PC-9 (cell line): ENCODE measurements around the gene CFAP65. TPM values are rescaled to one million over a fixed set of nuclear protein-coding genes. Genes with fewer than 3 reads are reported as not detected.
A peak's percentile ranks its signal among the peaks of the same experiment; 100 is the strongest.

Experiments used
- Bru-seq: library from RNA; stranded (reverse); fragments of 400-500 nt; gene quantifications from one replicate; lab custom pipeline; 2021; lab: Mats Ljungman, UMichigan
- BruChase-seq, 2 experiments: library from RNA; stranded (reverse); fragments of 400-500 nt; gene quantifications; one replicate each; lab custom pipeline; 2021; lab: Mats Ljungman, UMichigan
- BruUV-seq: library from RNA; stranded (reverse); fragments of 400-500 nt; replicated peaks from 2 replicates; lab custom pipeline; 2021; lab: Mats Ljungman, UMichigan
- CTCF ChIA-PET: fragments of 300-600 bp; sonication (Branson Sonifier 250); formaldehyde crosslinking; loops from one replicate; lab custom pipeline; 2022; ENCODE audit warnings: antibody characterized with exemption; lab: Charles Lee
- POLR2A ChIA-PET: fragments of 300-600 bp; sonication (Branson Sonifier 250); formaldehyde crosslinking; loops from one replicate; lab custom pipeline; 2022; ENCODE audit warnings: antibody characterized with exemption; ENCODE audit not compliant: unreplicated experiment; lab: Charles Lee
- DNase-seq, 2 experiments: peaks; one replicate each; pipeline versions ENCODE4 v3.0.0 to v3.0.0-alpha.2; 2015 to 2022; ENCODE audit warnings: mixed read lengths in 1 of 2
- H2AFZ ChIP-seq: fragments of 200-600 bp; sonication (generic); 2 replicates; pipeline ENCODE4 v1.8.1; 2017; ENCODE audit warnings: antibody characterized with exemption
- H3F3A ChIP-seq: fragments of 200-600 bp; sonication (generic); 2 replicates; pipeline ENCODE4 v1.8.1; 2017; ENCODE audit warnings: antibody characterized with exemption, mild to moderate bottlenecking, low read depth; ENCODE audit not compliant: insufficient read depth
- H3K27ac ChIP-seq: fragments of 200-600 bp; sonication (generic); 2 replicates; pipeline ENCODE4 v1.6.1; 2016; ENCODE audit warnings: mixed run types
- H3K27me3 ChIP-seq: fragments of 200-600 bp; sonication (generic); 2 replicates; pipeline ENCODE4 v1.6.1; 2016; ENCODE audit warnings: low read depth, mixed run types; ENCODE audit not compliant: insufficient read depth
- H3K36me3 ChIP-seq: fragments of 200-600 bp; sonication (generic); 2 replicates; pipeline ENCODE4 v1.6.1; 2016; ENCODE audit warnings: low read depth, mixed run types
- H3K4me1 ChIP-seq: fragments of 200-600 bp; sonication (generic); replicated peaks from 2 replicates; pipeline ENCODE4 v1.6.1; 2016; ENCODE audit warnings: mixed run types; ENCODE audit not compliant: insufficient read depth
- H3K4me2 ChIP-seq: fragments of 200-600 bp; sonication (generic); 2 replicates; pipeline ENCODE4 v1.6.1; 2017; ENCODE audit warnings: mixed run types
- H3K4me3 ChIP-seq: fragments of 200-600 bp; sonication (generic); 2 replicates; pipeline ENCODE4 v1.6.1; 2016; ENCODE audit warnings: mixed run types
- H3K79me2 ChIP-seq: fragments of 200-600 bp; sonication (generic); 2 replicates; pipeline ENCODE4 v1.6.1; 2017; ENCODE audit warnings: low read depth, mixed run types
- H3K9me2 ChIP-seq: fragments of 200-600 bp; sonication (generic); 2 replicates; pipeline ENCODE4 v1.8.1; 2017; ENCODE audit warnings: mild to moderate bottlenecking; ENCODE audit not compliant: insufficient read depth
- H3K9me3 ChIP-seq: fragments of 200-600 bp; sonication (generic); 2 replicates; pipeline ENCODE4 v1.8.1; 2016; ENCODE audit warnings: low read depth; ENCODE audit not compliant: insufficient read depth
- H4K20me1 ChIP-seq: fragments of 200-600 bp; sonication (generic); 2 replicates; pipeline ENCODE4 v1.8.1; 2017; ENCODE audit not compliant: insufficient read depth
- CTCF ChIP-seq: fragments of 200-600 bp; sonication (generic); conservative IDR thresholded peaks from 2 replicates; pipeline ENCODE4 v1.6.1; 2017; ENCODE audit warnings: mixed run types, antibody characterized with exemption, mild to moderate bottlenecking, moderate library complexity
- EZH2 ChIP-seq: fragments of 200-600 bp; sonication (generic); IDR thresholded peaks from 2 replicates; pipeline ENCODE4 v1.8.0; 2017; ENCODE audit warnings: antibody characterized with exemption, low read depth
- intact Hi-C: fragments of 100-400 bp; cut with micrococcal nuclease; formaldehyde crosslinking; loops from one replicate; pipeline ENCODE4 v1.10.0; 2022; ENCODE audit not compliant: unreplicated experiment
- long read RNA-seq: library from polyadenylated mRNA; stranded (forward); transcript quantifications from one replicate; pipeline ENCODE4 v2.0.0, GENCODE V29; 2022
- total RNA-seq: library from RNA; stranded (reverse); gene quantifications from 2 replicates; pipeline ENCODE4 v1.2.3, GENCODE V29; 2021

The CFAP65 gene
- total RNA-seq (not detected in 2 replicates), Bru-seq, nascent RNA (percentile 2 among the genes with signal in this experiment), BruChase-seq, experiment 1, labeled RNA remaining after a 2-hour chase (percentile 2 among the genes with signal in this experiment), BruChase-seq, experiment 2, labeled RNA remaining after a 6-hour chase (percentile 3 among the genes with signal in this experiment)
- long read RNA-seq, result 0 reads

DNA sequence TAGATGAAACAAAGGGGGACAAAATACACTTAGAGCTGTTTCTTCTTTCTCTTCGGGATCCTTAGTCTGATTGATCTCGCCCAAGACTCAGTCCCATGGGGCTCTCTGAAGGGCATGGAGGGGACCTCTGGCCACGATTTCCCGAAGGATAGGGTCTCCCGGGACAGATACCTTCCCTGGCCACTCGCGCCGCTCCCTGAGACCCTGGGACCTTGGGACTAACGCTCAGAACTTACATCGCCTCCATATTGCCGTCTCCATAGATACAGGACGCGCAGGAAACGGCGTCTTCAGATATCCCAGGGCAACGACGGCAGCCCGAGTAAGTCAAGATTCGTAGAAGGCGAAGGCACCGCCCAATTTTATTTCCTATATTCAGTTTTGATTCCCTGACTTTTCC is at the start of gene CFAP65:
Gene CFAP65, minus strand, starts transcription at position 265 of the 400 bp plus-strand sequence. CDS start 2,468 bp downstream, outside the sequence.
- Histone ChIP-seq H3K9me2 (no peaks in the 10 kb centered on the region), H3K27ac (no peak within 1 kb of the TSS), H3K36me3 (no peaks in the 10 kb centered on the region), H3K27me3 (peaks cover 65% of the 10 kb centered on the region), H3K4me3 (peak within 1 kb of the TSS; percentile 43; the same call in 1 of the 2 replicates), H3K4me1 (no peaks in the 10 kb centered on the region), H3F3A (no peaks in the 10 kb centered on the region), H3K9me3 (no peaks in the 10 kb centered on the region), H3K4me2 (peak within 1 kb of the TSS; percentile 48), H4K20me1 (no peaks in the 10 kb centered on the region), H2AFZ (no peak within 1 kb of the TSS), H3K79me2 (no peaks in the 10 kb centered on the region)
- ChIA-PET POLR2A (no interaction called here), CTCF (no interaction called here)
- no TSS peak for BruUV-seq
- DNase-seq, result no peak
- no peak for TF ChIP-seq CTCF
- TF ChIP-seq EZH2, result no peak
- intact Hi-C loops, result no loop called here

GRCh38 chr2:219090436-219091299 is 49.4 kb upstream of the CFAP65 start:
- H2AFZ ChIP-seq, result no peak overlapping the region
- H3K4me1 ChIP-seq, result no peaks in the 10 kb centered on the region
- no peak overlapping the region for H3K4me3 ChIP-seq
- no peaks in the 10 kb centered on the region for H3K9me2 ChIP-seq
- H3K27me3 ChIP-seq, result no peaks in the 10 kb centered on the region
- ChIA-PET CTCF (no interaction called here), POLR2A (no interaction called here)
- no TSS peak for BruUV-seq
- intact Hi-C loops, result no loop called here
- H3K27ac ChIP-seq, result no peak overlapping the region
- no peaks in the 10 kb centered on the region for H4K20me1 ChIP-seq
- TF ChIP-seq EZH2 (no peak), CTCF (no peak)
- H3K4me2 ChIP-seq, result no peak overlapping the region
- DNase-seq, result no peak
- no peaks in the 10 kb centered on the region for H3K79me2 ChIP-seq
- no peaks in the 10 kb centered on the region for H3K36me3 ChIP-seq
- no peaks in the 10 kb centered on the region for H3F3A ChIP-seq
- no peaks in the 10 kb centered on the region for H3K9me3 ChIP-seq

DNA sequence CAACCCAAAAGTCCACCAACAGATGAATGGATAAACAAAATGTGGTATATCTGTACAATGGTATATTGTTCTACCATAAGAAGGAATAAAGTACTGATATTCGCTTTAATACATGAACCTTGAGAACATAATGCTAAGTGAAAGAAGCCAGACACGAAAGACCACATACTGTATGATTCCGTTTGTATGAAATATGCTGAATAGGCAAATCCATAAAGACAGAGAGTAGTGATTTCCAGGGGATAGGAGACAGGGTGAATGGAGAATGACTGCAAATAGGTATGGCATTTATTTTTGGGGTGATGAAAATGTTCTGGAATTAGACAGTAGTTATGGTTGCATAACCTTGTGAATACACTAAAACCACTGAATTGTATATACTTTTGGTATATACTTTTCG is 48.0 kb upstream of the CFAP65 start:
- Histone ChIP-seq H3F3A (no peaks in the 10 kb centered on the region), H3K27ac (no peak overlapping the region), H3K36me3 (no peaks in the 10 kb centered on the region), H3K4me2 (no peak overlapping the region), H4K20me1 (no peaks in the 10 kb centered on the region), H3K9me3 (no peaks in the 10 kb centered on the region), H3K27me3 (no peaks in the 10 kb centered on the region), H3K4me1 (no peaks in the 10 kb centered on the region), H3K79me2 (no peaks in the 10 kb centered on the region), H3K4me3 (no peak overlapping the region), H2AFZ (no peak overlapping the region), H3K9me2 (no peaks in the 10 kb centered on the region)
- ChIA-PET POLR2A (no interaction called here), CTCF (no interaction called here)
- intact Hi-C loops, result no loop called here
- DNase-seq, result no peak
- BruUV-seq, result no TSS peak
- TF ChIP-seq CTCF (no peak), EZH2 (no peak)
